Heart left ventricle (tissue), 16 donors: ENCODE data around the gene GSAP. TPM values are rescaled to one million over a fixed set of nuclear protein-coding genes. Genes with fewer than 3 reads are reported as not detected.

Experiments
- ATAC-seq, 4 donors: fragments of 200-7000 bp; cut with Tn5 transposase; one replicate each; pipeline ENCODE4 v1.9.1; 2020 to 2022; ENCODE audit warnings: moderate library complexity in 4 of 4, mild to moderate bottlenecking in 3 of 4, moderate number of reproducible peaks in 1 of 4
- DNase-seq, 5 donors: peaks; one replicate each; pipeline ENCODE4 v3.0.0-alpha.2; 2020
- H3K27ac ChIP-seq, 12 donors: fragments of 200-600 bp; sonication (generic) in 4 of 12; one replicate each; pipeline versions ENCODE4 v1.5.0 to v1.8.0; 2016 to 2022; ENCODE audit warnings: mild to moderate bottlenecking in 2 of 12
- H3K27me3 ChIP-seq, 9 donors: fragments of 200-600 bp; sonication (generic) in 2 of 9; one replicate each; pipeline versions ENCODE4 v1.5.1 to v1.8.0; 2016 to 2022; ENCODE audit warnings: mild to moderate bottlenecking in 3 of 9
- H3K36me3 ChIP-seq, 9 donors: fragments of 200-600 bp; sonication (generic) in 2 of 9; one replicate each; pipeline versions ENCODE4 v1.5.0 to v1.8.0; 2018 to 2022; ENCODE audit warnings: mild to moderate bottlenecking in 2 of 9
- H3K4me1 ChIP-seq, 12 donors: fragments of 200-600 bp; sonication (generic) in 4 of 12; one replicate each; pipeline versions ENCODE4 v1.5.0 to v1.8.0; 2016 to 2022; ENCODE audit warnings: mild to moderate bottlenecking in 3 of 12
- H3K4me3 ChIP-seq, 12 donors: fragments of 200-600 bp; sonication (generic) in 4 of 12; one replicate each; pipeline versions ENCODE4 v1.5.0 to v1.8.0; 2017 to 2022; ENCODE audit warnings: mild to moderate bottlenecking in 9 of 12, moderate library complexity in 4 of 12
- H3K9me3 ChIP-seq, 12 donors: fragments of 200-600 bp; sonication (generic) in 4 of 12; one replicate each; pipeline versions ENCODE4 v1.5.0 to v1.8.0; 2016 to 2022; ENCODE audit warnings: mild to moderate bottlenecking in 1 of 12
- POLR2A ChIP-seq, 2 donors: fragments of 450-650 bp; IDR thresholded peaks; one replicate each; pipeline ENCODE4 v1.6.1; 2017; ENCODE audit warnings: antibody characterized with exemption in 2 of 2, mild to moderate bottlenecking in 2 of 2, moderate library complexity in 2 of 2
- WGBS, 4 donors: extraction: QIAGEN DNeasy Blood & Tissue Kit in 2 of 4; methylation state at CpG; one replicate each; pipeline versions ENCODE4 v1.1.5 to v1.1.7; 2013 to 2018; 5-methylcytosine and 5-hydroxymethylcytosine counted together
- intact Hi-C, 10 donors: fragments of 100-400 bp; cut with DNase I; formaldehyde crosslinking; loops; one replicate each; pipeline versions ENCODE4 v1.11.1 to v1.14.2; 2022
- polyA plus RNA-seq, 2 donors: library from polyadenylated mRNA; stranded (reverse); fragments of 200-250 nt; gene quantifications; one replicate each; pipeline ENCODE4 v1.2.3, GENCODE V29; 2013
- total RNA-seq, 9 donors: library from RNA; depleted of rRNA in 2 of 9; stranded (reverse); fragments of >200 nt in 2 of 9; fragmentation: NEBNext Ultra II Directional in 3 of 9; extraction: Animal tissue kit (Norgen Biotek cat#: 25700) in 3 of 9; gene quantifications; one replicate each; pipeline versions ENCODE4 v1.1.0 to v1.2.4, GENCODE V29; 2016 to 2023
- TF ChIP-seq, protein P1 (sequence below), 12 donors: fragments of 200-600 bp; sonication (generic) in 4 of 12; IDR thresholded peaks; one replicate each; pipeline versions ENCODE4 v1.5.0 to v1.8.0; 2018 to 2022; ENCODE audit warnings: antibody characterized with exemption in 12 of 12, mild to moderate bottlenecking in 5 of 12
- donor health status: ischemic (EF 13 %, LVEDD 7.1; RV severe dilation, severe dysfunction).
- donor health status: healthy with polysubstance abuse.
- donor health status: DM: no; HTN: yes; CAD: no.
- donor health status: DM: no; HTN: no; CAD: no.
- donor health status: ischemic (EF 25% LVEDD 6.9; RV normal size, moderate dysfunction).
- donor health status: ischemic (EF 25% LVEDD 5.7; RV mildly dilated, moderate dysfunction).
- donor health status: healthy.
- donor health status: DM: yes; HTN: yes; CAD: no.
- donor health status: ischemic (EF 35%, LVEDD 5.7; RV mildly dilated, moderate dysfunction).
- donor health status: nonischemic (EF 11% LVEDD 7.7; RV severe dilation, severe dysfunction).
- donor health status: DM: yes; HTN: yes; CAD: no.
- donor health status: PGD.
- donor health status: ischemic (EF 29% LVEDD 5.4; RV normal size, mild dysfunction).
- donor health status: nonischemic (EF 23%, LVEDD 6.1; RV moderate dilation, normal function).

The GSAP gene
- total and polyA plus RNA-seq, 11 donors, result 1.7 to 24.9 (median 6.5) TPM

DNA sequence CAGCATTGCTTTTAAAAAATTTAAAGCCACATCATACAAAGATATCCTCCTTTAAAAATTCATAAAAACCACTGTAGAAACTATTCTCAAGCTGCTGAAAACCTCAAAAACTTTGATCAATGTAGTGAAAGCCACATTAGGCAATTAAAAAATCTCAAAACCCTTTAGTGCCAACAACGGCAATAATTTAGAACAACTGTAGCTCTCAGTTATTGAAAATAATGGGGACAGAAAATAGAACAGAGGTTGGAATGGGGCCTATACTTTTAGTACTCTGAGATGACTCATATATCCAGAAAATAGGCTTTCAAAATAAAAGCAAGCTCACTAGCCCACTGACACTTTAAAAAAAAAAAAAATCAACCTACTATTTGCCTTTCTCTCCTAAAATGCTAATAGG lies 87.5 kb downstream of the GSAP start:
- no peak for DNase-seq
- Histone ChIP-seq H3K9me3 (no peaks in the 10 kb centered on the region), H3K36me3 (peaks cover 0 to 18% (median 0%) of the 10 kb centered on the region in 9 donors), H3K4me1 (peaks cover 5 to 60% (median 36%) of the 10 kb centered on the region in 12 donors), H3K27me3 (no peaks in the 10 kb centered on the region), H3K4me3 (no peak overlapping the region), H3K27ac (peak overlapping the region in 9 of 12 donors; percentile 7 to 76 (median 31))
- TF ChIP-seq, protein P1, sequence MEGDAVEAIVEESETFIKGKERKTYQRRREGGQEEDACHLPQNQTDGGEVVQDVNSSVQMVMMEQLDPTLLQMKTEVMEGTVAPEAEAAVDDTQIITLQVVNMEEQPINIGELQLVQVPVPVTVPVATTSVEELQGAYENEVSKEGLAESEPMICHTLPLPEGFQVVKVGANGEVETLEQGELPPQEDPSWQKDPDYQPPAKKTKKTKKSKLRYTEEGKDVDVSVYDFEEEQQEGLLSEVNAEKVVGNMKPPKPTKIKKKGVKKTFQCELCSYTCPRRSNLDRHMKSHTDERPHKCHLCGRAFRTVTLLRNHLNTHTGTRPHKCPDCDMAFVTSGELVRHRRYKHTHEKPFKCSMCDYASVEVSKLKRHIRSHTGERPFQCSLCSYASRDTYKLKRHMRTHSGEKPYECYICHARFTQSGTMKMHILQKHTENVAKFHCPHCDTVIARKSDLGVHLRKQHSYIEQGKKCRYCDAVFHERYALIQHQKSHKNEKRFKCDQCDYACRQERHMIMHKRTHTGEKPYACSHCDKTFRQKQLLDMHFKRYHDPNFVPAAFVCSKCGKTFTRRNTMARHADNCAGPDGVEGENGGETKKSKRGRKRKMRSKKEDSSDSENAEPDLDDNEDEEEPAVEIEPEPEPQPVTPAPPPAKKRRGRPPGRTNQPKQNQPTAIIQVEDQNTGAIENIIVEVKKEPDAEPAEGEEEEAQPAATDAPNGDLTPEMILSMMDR (IDR thresholded peaks at IDR 0.05), result no peak
- TF ChIP-seq POLR2A (IDR thresholded peaks at IDR 0.05), result no peak
- intact Hi-C loops, result loop anchor here in 4 of 10 donors (5.0 kb wide), 3 partner anchors 76 to 206 kb away; partner anchors contain the start of gene CCDC146 (in 1 of the 4)
- ATAC-seq, result no peak
- WGBS, 4 donors, result 31 to 56% (median 38%) methylated on average over 1 of the region's 1 CpG

DNA sequence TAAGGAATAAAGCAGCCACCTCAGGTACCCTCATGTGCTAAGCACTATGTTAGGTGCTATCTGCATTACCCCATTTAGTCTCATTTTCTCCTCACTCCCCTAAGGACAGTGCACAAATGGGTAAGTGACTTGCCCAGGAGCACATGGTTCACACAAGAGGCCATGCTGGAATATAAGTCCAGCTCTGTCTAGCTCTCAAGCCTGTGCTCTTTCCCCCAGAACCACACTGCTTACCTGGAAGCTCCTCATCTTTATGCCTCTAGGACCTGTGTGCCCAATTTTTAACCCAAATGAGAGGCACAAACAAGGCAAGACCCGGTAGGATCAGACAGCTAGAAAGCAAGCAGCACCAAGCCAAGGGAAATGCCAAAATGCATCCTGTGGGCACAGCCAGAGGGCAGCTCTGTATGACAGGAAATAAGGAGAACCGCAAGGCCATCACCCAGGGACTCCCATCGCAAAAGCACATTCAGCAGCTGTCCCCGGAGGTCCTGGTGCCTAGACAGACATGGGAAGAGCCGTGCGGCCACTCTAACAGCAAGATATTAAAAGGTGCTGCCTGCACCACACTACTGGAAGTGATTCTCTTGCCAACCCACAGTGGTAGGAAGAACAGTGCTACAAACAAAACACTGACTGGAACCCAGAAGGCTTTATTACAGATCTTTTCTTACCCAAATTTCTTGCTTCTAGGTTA lies 88.1 kb downstream of the GSAP start:
- no peaks in the 10 kb centered on the region for H3K27me3 ChIP-seq
- DNase-seq, result peak in 1 of 5 donors; percentile 27
- peaks cover 0 to 24% (median 0%) of the 10 kb centered on the region in 9 donors for H3K36me3 ChIP-seq
- 35 to 50% (median 43%) methylated on average over 6 of the region's 6 CpGs for WGBS, 4 donors
- no peak overlapping the region for H3K4me3 ChIP-seq
- peaks cover 5 to 60% (median 36%) of the 10 kb centered on the region in 12 donors for H3K4me1 ChIP-seq
- TF ChIP-seq, protein P1 (IDR thresholded peaks at IDR 0.05), result no peak
- TF ChIP-seq POLR2A (IDR thresholded peaks at IDR 0.05), result no peak
- H3K27ac ChIP-seq, result peak overlapping the region in 9 of 12 donors; percentile 7 to 76 (median 31)
- ATAC-seq, result peak; percentile 9 to 27 (median 18)
- intact Hi-C loops, result loop anchor here in 4 of 10 donors (5.0 kb wide), 3 partner anchors 76 to 206 kb away; partner anchors contain the start of gene CCDC146 (in 1 of the 4)
- H3K9me3 ChIP-seq, result no peaks in the 10 kb centered on the region

DNA sequence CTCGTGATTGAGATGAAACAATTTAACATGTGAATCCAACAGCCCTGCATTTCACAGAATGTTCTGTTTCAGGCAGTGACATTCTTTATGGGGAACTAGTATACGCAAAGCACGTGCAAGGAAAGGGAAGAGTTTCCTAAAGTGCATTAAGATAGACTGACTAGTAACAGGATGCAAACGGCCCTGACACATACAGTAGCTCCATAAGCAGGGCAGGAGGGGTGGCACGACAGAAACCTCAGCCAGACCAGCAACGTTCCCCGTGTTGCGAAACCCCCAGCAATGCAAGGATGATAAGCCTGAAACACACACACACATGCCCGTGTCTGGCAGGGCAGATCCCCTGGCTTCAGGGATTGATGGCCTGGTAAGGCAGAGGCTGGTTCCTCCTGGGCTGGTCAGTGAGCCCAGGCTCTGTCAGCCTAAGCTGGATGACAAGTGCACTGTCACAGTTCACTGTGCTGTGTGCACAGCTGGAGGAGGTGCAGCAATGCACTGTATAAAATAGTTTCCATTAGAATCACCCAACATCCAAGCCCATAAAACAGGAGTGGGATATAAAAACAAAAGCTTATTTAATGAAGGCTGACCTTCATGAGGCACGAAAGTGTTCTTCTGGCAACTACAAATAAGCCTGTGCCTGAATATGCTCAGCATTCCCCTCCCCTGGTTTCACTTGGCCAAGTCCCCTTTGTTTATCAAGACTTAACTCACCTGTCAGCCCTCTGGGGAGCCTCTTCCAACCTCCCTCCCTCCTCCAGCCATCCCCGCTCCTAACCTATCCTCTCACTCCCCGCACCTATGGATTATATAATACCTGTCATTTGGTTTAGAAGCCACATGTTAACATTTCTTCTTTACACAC lies 88.8 kb downstream of the GSAP start:
- Histone ChIP-seq H3K9me3 (no peaks in the 10 kb centered on the region), H3K36me3 (peaks cover 0 to 28% (median 0%) of the 10 kb centered on the region in 9 donors), H3K27ac (peak overlapping the region in 9 of 12 donors; percentile 2 to 76 (median 23)), H3K4me3 (no peak overlapping the region), H3K4me1 (peaks cover 5 to 59% (median 36%) of the 10 kb centered on the region in 12 donors), H3K27me3 (no peaks in the 10 kb centered on the region)
- TF ChIP-seq, protein P1 (IDR thresholded peaks at IDR 0.05), result no peak
- DNase-seq, result peak in 4 of 5 donors; percentile 28 to 71 (median 64)
- intact Hi-C loops, result loop anchor here in 4 of 10 donors (5.0 kb wide), 3 partner anchors 75 to 205 kb away; partner anchors contain the start of gene CCDC146 (in 1 of the 4)
- WGBS, 4 donors, result 62 to 70% (median 66%) methylated on average over 8 to 12 of the region's 12 CpGs
- ATAC-seq, result peak; percentile 50 to 76 (median 53)
